Panc1 (cell line): ENCODE measurements around the gene SLCO3A1. TPM values are rescaled to one million over a fixed set of nuclear protein-coding genes. Genes with fewer than 3 reads are reported as not detected.

Experiments
- ATAC-seq: fragments of 200-7000 bp; cut with Tn5 transposase; 2 replicates; pipeline ENCODE4 v1.9.1; 2020; ENCODE audit warnings: mild to moderate bottlenecking, moderate library complexity
- BruUV-seq: library from RNA; stranded (reverse); fragments of 400-500 nt; replicated peaks from 2 replicates; lab custom pipeline; 2021; lab: Mats Ljungman, UMichigan
- CTCF ChIA-PET: fragments of 300-600 bp; sonication (Branson Sonifier 250); formaldehyde crosslinking; loops from one replicate; lab custom pipeline; 2022; ENCODE audit warnings: antibody characterized with exemption; lab: Charles Lee
- POLR2A ChIA-PET: fragments of 300-600 bp; sonication (Branson Sonifier 250); formaldehyde crosslinking; loops from one replicate; lab custom pipeline; 2022; ENCODE audit warnings: antibody characterized with exemption; lab: Charles Lee
- DNase-seq: peaks from one replicate; pipeline ENCODE4 v3.0.0-alpha.2; 2010; ENCODE audit warnings: low read depth, low spot score
- H3K27ac ChIP-seq: 2 replicates; pipeline ENCODE4 v1.5.1; 2011; ENCODE audit warnings: mild to moderate bottlenecking, low read length, inconsistent platforms
- H3K27me3 ChIP-seq: fragments of 200-500 bp; sonication (Bioruptor generic); 2 replicates; pipeline ENCODE4 v1.6.0; 2014; ENCODE audit warnings: low read length, inconsistent platforms; ENCODE audit not compliant: control insufficient read depth, insufficient read depth
- H3K36me3 ChIP-seq: fragments of 200-500 bp; sonication (Bioruptor generic); 2 replicates; pipeline ENCODE4 v1.5.1; 2014; ENCODE audit warnings: inconsistent platforms, mild to moderate bottlenecking, low read length, moderate library complexity; ENCODE audit not compliant: control insufficient read depth, insufficient read depth
- H3K4me1 ChIP-seq: 2 replicates; pipeline ENCODE4 v1.5.1; 2011; ENCODE audit warnings: inconsistent platforms, mild to moderate bottlenecking, low read length, moderate library complexity; ENCODE audit not compliant: control insufficient read depth, insufficient read depth
- H3K4me3 ChIP-seq, 2 experiments: 2 replicates each; pipeline ENCODE4 v1.5.1; 2011 to 2012; ENCODE audit warnings: low read depth in 2 of 2, low read length in 2 of 2, mild to moderate bottlenecking in 2 of 2, inconsistent platforms in 1 of 2, moderate library complexity in 1 of 2
- H3K9me3 ChIP-seq: fragments of 200-500 bp; sonication (Bioruptor generic); 2 replicates; pipeline ENCODE4 v1.5.1; 2014; ENCODE audit warnings: low read depth, mild to moderate bottlenecking, inconsistent platforms, low read length, moderate library complexity; ENCODE audit not compliant: control insufficient read depth, insufficient read depth
- CTCF ChIP-seq: fragments of 450-650 bp; IDR thresholded peaks from 2 replicates; pipeline ENCODE4 v1.5.1; 2017; ENCODE audit warnings: mild to moderate bottlenecking
- POLR2AphosphoS5 ChIP-seq: IDR thresholded peaks from 2 replicates; pipeline ENCODE4 v1.6.1; 2012; ENCODE audit warnings: mild to moderate bottlenecking, low read depth, low read length, moderate library complexity
- REST ChIP-seq, 2 experiments: IDR thresholded peaks; 2 replicates each; pipeline ENCODE4 v1.6.1; 2011 to 2012; ENCODE audit warnings: low read depth in 2 of 2, control low read depth in 1 of 2, low read length in 1 of 2, mild to moderate bottlenecking in 1 of 2, moderate library complexity in 1 of 2; ENCODE audit not compliant: insufficient read depth in 1 of 2
- SIN3A ChIP-seq: IDR thresholded peaks from 2 replicates; pipeline ENCODE4 v1.6.1; 2012; ENCODE audit warnings: low read depth, mild to moderate bottlenecking, low read length, moderate library complexity, borderline replicate concordance; ENCODE audit not compliant: insufficient read depth
- TCF7L2 ChIP-seq: IDR thresholded peaks from 2 replicates; pipeline ENCODE4 v1.6.1; 2011; ENCODE audit warnings: mild to moderate bottlenecking, low read depth, low read length, inconsistent platforms
- in situ Hi-C: cut with HindIII; loops from 2 replicates; pipeline ENCODE4 v1.10.0; 2016; ENCODE audit warnings: low sequenced_read_pairs, low pct_unique_long_range_greater_than_20kb
- intact Hi-C: fragments of 100-400 bp; cut with micrococcal nuclease; formaldehyde crosslinking; loops from one replicate; pipeline ENCODE4 v1.10.0; 2022; ENCODE audit not compliant: unreplicated experiment
- total RNA-seq: library from RNA; stranded (reverse); gene quantifications from one replicate; pipeline ENCODE4 v1.2.1, GENCODE V29; 2021; ENCODE audit not compliant: unreplicated experiment

SLCO3A1 gene
- total RNA-seq, 1 experiment from 2014 or later = 20.6 TPM

GRCh38 chr15:92140796-92141195 is 287.3 kb downstream of the SLCO3A1 start:
- in situ Hi-C loops (no loop called here), intact Hi-C loops (no loop called here)
- ChIA-PET POLR2A (no interaction called here), CTCF (no interaction called here)
- Histone ChIP-seq H3K4me3 (no peak overlapping the region), H3K27me3 (no peaks in the 10 kb centered on the region), H3K27ac (no peak overlapping the region), H3K4me1 (no peaks in the 10 kb centered on the region), H3K36me3 (no peaks in the 10 kb centered on the region), H3K9me3 (no peaks in the 10 kb centered on the region)
- TF ChIP-seq TCF7L2 (no peak), CTCF (no peak), POLR2AphosphoS5 (no peak), SIN3A (no peak), REST (IDR thresholded peaks at IDR 0.05; ENCODE audit: insufficient read depth in 1 of 2, low read depth in 2 of 2, low read length in 1 of 2) (no peak)
- ATAC-seq = no peak
- BruUV-seq = no TSS peak
- DNase-seq = no peak

GRCh38 chr15:92141607-92142006 is 288.1 kb downstream of the SLCO3A1 start:
- CTCF ChIA-PET = no interaction called here
- in situ Hi-C loops = no loop called here
- no peak for DNase-seq

More at GRCh38 chr15:92141607-92142006, 288.1 kb downstream of the SLCO3A1 start:
- no TSS peak for BruUV-seq
- no peak overlapping the region for H3K4me3 ChIP-seq
- H3K27me3 ChIP-seq = no peaks in the 10 kb centered on the region
- TF ChIP-seq POLR2AphosphoS5 (no peak), SIN3A (no peak), TCF7L2 (no peak), REST (IDR thresholded peaks at IDR 0.05; ENCODE audit: insufficient read depth in 1 of 2, low read depth in 2 of 2, low read length in 1 of 2) (no peak), CTCF (no peak)
- intact Hi-C loops = no loop called here
- H3K4me1 ChIP-seq = no peaks in the 10 kb centered on the region
- H3K9me3 ChIP-seq = no peaks in the 10 kb centered on the region
- POLR2A ChIA-PET = no interaction called here
- H3K36me3 ChIP-seq = no peaks in the 10 kb centered on the region
- no peak overlapping the region for H3K27ac ChIP-seq
- ATAC-seq = no peak
